HepG2 (cell line): ENCODE results near the gene ANO9. TPM values are rescaled to one million over a fixed set of nuclear protein-coding genes. Genes with fewer than 3 reads are reported as not detected.

ENCODE experiments used
- ATAC-seq: fragments of 200-7000 bp; cut with Tn5 transposase; 3 replicates; pipeline ENCODE4 v1.9.1; 2020; ENCODE audit warnings: mild to moderate bottlenecking, moderate library complexity
- BruUV-seq: library from RNA; stranded (reverse); fragments of 400-500 nt; replicated peaks from 2 replicates; lab custom pipeline; 2021; lab: Mats Ljungman, UMichigan
- CTCF ChIA-PET: fragments of 300-600 bp; formaldehyde crosslinking; extraction: SDS; loops from one replicate; lab custom pipeline; 2021; ENCODE audit warnings: low total read pairs, inconsistent platforms, low intra/inter-chr PET ratio; lab: Yijun Ruan, JAX
- POLR2A ChIA-PET: fragments of 350-600 bp; sonication (Branson Sonifier 250); formaldehyde crosslinking; loops from one replicate; lab custom pipeline; 2020; ENCODE audit warnings: antibody characterized with exemption, inconsistent platforms; lab: Yijun Ruan, JAX
- DNase-seq: peaks from one replicate; pipeline ENCODE4 v3.0.0-alpha.2; 2015; ENCODE audit warnings: low spot score
- FAIRE-seq: peaks from 3 replicates; lab custom pipeline; 2011; peaks lifted over from hg19 to GRCh38; lab: Jason Lieb, UNC
- H2AFZ ChIP-seq: one replicate; pipeline ENCODE4 v1.6.1; 2011; ENCODE audit warnings: low read length, inconsistent platforms
- H3K27ac ChIP-seq: fragments of 300-600 bp; 3 replicates; pipeline ENCODE4 v1.8.0; 2011; ENCODE audit warnings: mixed run types, mild to moderate bottlenecking, mixed read lengths, low read length, inconsistent platforms; ENCODE audit not compliant: insufficient read depth; ENCODE audit errors: extremely low read length
- H3K27me3 ChIP-seq, 2 experiments: fragments of 200-600 bp in 1 of 2; 2 replicates in 1 of 2; 3 replicates in 1 of 2; pipeline versions ENCODE4 v1.6.0 to v1.8.0; 2011; ENCODE audit warnings: low read length in 2 of 2, mild to moderate bottlenecking in 2 of 2, moderate library complexity in 2 of 2, inconsistent platforms in 1 of 2; ENCODE audit not compliant: insufficient read depth in 2 of 2, control insufficient read depth in 1 of 2
- H3K36me3 ChIP-seq, 2 experiments: fragments of 200-600 bp in 1 of 2; replicated peaks in 1 of 2; 2 replicates in 1 of 2; 3 replicates in 1 of 2; pipeline versions ENCODE4 v1.5.1 to v1.8.0; 2011; ENCODE audit warnings: low read length in 2 of 2, inconsistent platforms in 1 of 2; ENCODE audit not compliant: insufficient read depth in 2 of 2, control insufficient read depth in 1 of 2
- H3K4me1 ChIP-seq: 2 replicates; pipeline ENCODE4 v1.5.1; 2012; ENCODE audit warnings: low read length, inconsistent platforms; ENCODE audit not compliant: insufficient read depth
- H3K4me2 ChIP-seq: 2 replicates; pipeline ENCODE4 v1.6.0; 2011; ENCODE audit warnings: low read depth, low read length, inconsistent platforms
- H3K4me3 ChIP-seq, 3 experiments: fragments of 200-600 bp in 1 of 3; sonication (generic), shearing (Covaris generic) in 1 of 3; replicated peaks in 1 of 3; 2 replicates each; pipeline ENCODE4 v1.5.1; 2011 to 2016; ENCODE audit warnings: low read length in 3 of 3, inconsistent platforms in 2 of 3, low read depth in 2 of 3, mild to moderate bottlenecking in 2 of 3, control low read depth in 1 of 3, mixed read lengths in 1 of 3; ENCODE audit not compliant: insufficient read depth in 1 of 3
- H3K79me2 ChIP-seq: one replicate; pipeline ENCODE4 v1.6.1; 2011; ENCODE audit warnings: low read length, inconsistent platforms; ENCODE audit not compliant: insufficient read depth
- H3K9ac ChIP-seq: 2 replicates; pipeline ENCODE4 v1.6.0; 2011; ENCODE audit warnings: mild to moderate bottlenecking, low read depth, low read length, inconsistent platforms; ENCODE audit not compliant: insufficient read depth
- H3K9me3 ChIP-seq: 2 replicates; pipeline ENCODE4 v1.5.1; 2012; ENCODE audit warnings: mild to moderate bottlenecking, low read length
- H4K20me1 ChIP-seq: 2 replicates; pipeline ENCODE4 v1.6.0; 2011; ENCODE audit warnings: inconsistent platforms, mild to moderate bottlenecking, low read length, moderate library complexity; ENCODE audit not compliant: insufficient read depth
- CREM ChIP-seq, 2 experiments: sonication (generic) in 1 of 2; formaldehyde crosslinking in 1 of 2; IDR thresholded peaks; 2 replicates each; pipeline versions ENCODE4 v1.4.0 to v1.6.1; 2016 to 2020; ENCODE audit warnings: antibody characterized with exemption in 1 of 2, mild to moderate bottlenecking in 1 of 2, missing genetic modification reagents in 1 of 2
- GATA4 ChIP-seq: sonication (generic); IDR thresholded peaks from 2 replicates; pipeline ENCODE4 v1.6.1; 2016; ENCODE audit warnings: antibody characterized with exemption, low read depth, borderline replicate concordance
- MAX ChIP-seq: IDR thresholded peaks from 2 replicates; pipeline ENCODE4 v1.6.1; 2012; ENCODE audit warnings: inconsistent platforms
- MEIS2 ChIP-seq: sonication (generic); formaldehyde crosslinking; IDR thresholded peaks from 2 replicates; pipeline ENCODE4 v1.9.0; 2021; ENCODE audit warnings: mild to moderate bottlenecking, missing genetic modification reagents
- RERE ChIP-seq: IDR thresholded peaks from 2 replicates; pipeline ENCODE4 v1.6.1; 2016; ENCODE audit warnings: low read depth, missing genetic modification reagents, missing compliant biosample characterization
- RNF219 ChIP-seq: sonication (generic); formaldehyde crosslinking; IDR thresholded peaks from 2 replicates; pipeline ENCODE4 v1.5.0; 2020; ENCODE audit warnings: mild to moderate bottlenecking, missing genetic modification reagents
- SP4 ChIP-seq: sonication (generic); formaldehyde crosslinking; IDR thresholded peaks from 2 replicates; pipeline ENCODE4 v1.8.1; 2023; ENCODE audit warnings: mild to moderate bottlenecking, missing genetic modification reagents
- SRY ChIP-seq: sonication (generic); formaldehyde crosslinking; IDR thresholded peaks from 2 replicates; pipeline ENCODE4 v1.8.0; 2022; ENCODE audit warnings: mild to moderate bottlenecking, missing genetic modification reagents
- TGIF2 ChIP-seq: IDR thresholded peaks from 2 replicates; pipeline ENCODE4 v1.6.1; 2016; ENCODE audit warnings: control low read depth, missing compliant biosample characterization
- ZNF350 ChIP-seq: sonication (generic); formaldehyde crosslinking; IDR thresholded peaks from 2 replicates; pipeline ENCODE4 v1.4.0; 2020; ENCODE audit warnings: mild to moderate bottlenecking, low read depth, missing genetic modification reagents, borderline replicate concordance
- ZNF782 ChIP-seq: sonication (generic); formaldehyde crosslinking; IDR thresholded peaks from 2 replicates; pipeline ENCODE4 v1.4.0; 2020; ENCODE audit warnings: missing genetic modification reagents, mild to moderate bottlenecking, borderline replicate concordance
- WGBS: methylation state at CpG from one replicate; pipeline ENCODE4 v1.1.6; 2017; ENCODE audit warnings: low lambda C conversion rate; 5-methylcytosine and 5-hydroxymethylcytosine counted together
- in situ Hi-C: cut with HindIII; loops from 2 replicates; pipeline ENCODE4 v1.10.0; 2017; ENCODE audit warnings: low pct_unique_long_range_greater_than_20kb; ENCODE audit not compliant: extremely low pct_ligation_motif_present
- intact Hi-C: fragments of 100-400 bp; cut with micrococcal nuclease; formaldehyde crosslinking; loops from one replicate; pipeline ENCODE4 v1.10.0; 2022; ENCODE audit not compliant: unreplicated experiment
- polyA plus RNA-seq, 8 experiments: library from polyadenylated mRNA; depleted of rRNA in 3 of 8; stranded (reverse) in 7 of 8; unstranded in 1 of 8; fragments of >200 nt; fragmentation: Illumina TruSeq in 4 of 8; extraction: Trizol in 4 of 8; gene quantifications; 2 replicates each; pipeline versions ENCODE4 v1.2.1 to v1.2.3, GENCODE V29; 2011 to 2016; ENCODE audit warnings: low read depth in 4 of 8, missing spikeins in 1 of 8, mixed read lengths in 1 of 8; ENCODE audit not compliant: insufficient read depth in 1 of 8
- total RNA-seq, 5 experiments: library from RNA; depleted of rRNA; stranded (reverse); fragments of >200 nt; fragmentation: Illumina TruSeq; extraction: Trizol; gene quantifications; 2 replicates each; pipeline ENCODE4 v1.2.3, GENCODE V29; 2016; ENCODE audit warnings: low read depth in 1 of 5

Gene ANO9
- total and polyA plus RNA-seq, 2 of the 13 experiments (the other 11 are each of a cell fraction or from before 2014, with no cell fraction given), result 8.9 to 14.3 TPM

GRCh38 chr11:394034-394857 is 47.6 kb downstream of the ANO9 start, which contains the start of gene PKP3 (continued):
- TF ChIP-seq RERE (CRISPR knock-in tag) (no peak), GATA4 (no peak)

GRCh38 chr11:393219-394033 is 48.4 kb downstream of the ANO9 start:
- Histone ChIP-seq H3K4me1 (peaks cover 74% of the 10 kb centered on the region), H3K4me3 (peak overlapping the region; percentile 50 to 76 (median 75)), H3K27me3 (peaks cover 2% of the 10 kb centered on the region in 2 experiments; a peak in 3 of 5 replicates), H3K9ac (peak overlapping the region; percentile 70), H3K79me2 (peaks cover 8% of the 10 kb centered on the region), H3K36me3 (peaks cover 0 to 4% of the 10 kb centered on the region in 2 experiments; a peak in 2 of 5 replicates), H4K20me1 (no peaks in the 10 kb centered on the region), H3K27ac (peak overlapping the region; percentile 54), H3K4me2 (peak overlapping the region; percentile 90), H3K9me3 (no peaks in the 10 kb centered on the region), H2AFZ (no peak overlapping the region)
- WGBS, result 3% methylated on average over 5 of the region's 17 CpGs
- no TSS peak for BruUV-seq
- in situ Hi-C loops (no loop called here), intact Hi-C loops (loop anchor here (2.0 kb wide), 1 partner anchor 19 kb away; no protein-coding TSS in a partner anchor)
- DNase-seq (peak; percentile 54), FAIRE-seq (no peak), ATAC-seq (peak; percentile 32)
- POLR2A ChIA-PET, result interaction anchor here (0.9 to 2.6 kb wide), 4 partner anchors 13 to 54 kb away, joined by 3 to 15 read pairs (median 4); no protein-coding TSS in a partner anchor
- CTCF ChIA-PET, result no interaction called here
- TF ChIP-seq ZNF782, result 0 out of 2 replicates have a peak, but pooled peaks have one; percentile 80
- no peak for TF ChIP-seq RNF219
- no peak for TF ChIP-seq ZNF350 (CRISPR knock-in tag)
- TF ChIP-seq SP4 (CRISPR knock-in tag), result 0 out of 2 replicates have a peak, but pooled peaks have one; percentile 20
- peak; percentile 58; the same call in 1 of the 2 replicates for TF ChIP-seq MAX
- TF ChIP-seq CREM (IDR thresholded peaks at IDR 0.05), result no peak
- no peak for TF ChIP-seq CREM (CRISPR knock-in tag; IDR thresholded peaks at IDR 0.05)
- 0 out of 2 replicates have a peak, but pooled peaks have one; percentile 17 for TF ChIP-seq SRY (CRISPR knock-in tag)
- peak; percentile 8 for TF ChIP-seq MEIS2 (CRISPR knock-in tag)
- TF ChIP-seq TGIF2, result 0 out of 2 replicates have a peak, but pooled peaks have one; percentile 31
